ENCODE measurements around the gene PPTC7. TPM values are rescaled to one million over a fixed set of nuclear protein-coding genes. Genes with fewer than 3 reads are reported as not detected.

Gene PPTC7, protein sequence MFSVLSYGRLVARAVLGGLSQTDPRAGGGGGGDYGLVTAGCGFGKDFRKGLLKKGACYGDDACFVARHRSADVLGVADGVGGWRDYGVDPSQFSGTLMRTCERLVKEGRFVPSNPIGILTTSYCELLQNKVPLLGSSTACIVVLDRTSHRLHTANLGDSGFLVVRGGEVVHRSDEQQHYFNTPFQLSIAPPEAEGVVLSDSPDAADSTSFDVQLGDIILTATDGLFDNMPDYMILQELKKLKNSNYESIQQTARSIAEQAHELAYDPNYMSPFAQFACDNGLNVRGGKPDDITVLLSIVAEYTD
- total RNA-seq, result 12.3 TPM

DNA sequence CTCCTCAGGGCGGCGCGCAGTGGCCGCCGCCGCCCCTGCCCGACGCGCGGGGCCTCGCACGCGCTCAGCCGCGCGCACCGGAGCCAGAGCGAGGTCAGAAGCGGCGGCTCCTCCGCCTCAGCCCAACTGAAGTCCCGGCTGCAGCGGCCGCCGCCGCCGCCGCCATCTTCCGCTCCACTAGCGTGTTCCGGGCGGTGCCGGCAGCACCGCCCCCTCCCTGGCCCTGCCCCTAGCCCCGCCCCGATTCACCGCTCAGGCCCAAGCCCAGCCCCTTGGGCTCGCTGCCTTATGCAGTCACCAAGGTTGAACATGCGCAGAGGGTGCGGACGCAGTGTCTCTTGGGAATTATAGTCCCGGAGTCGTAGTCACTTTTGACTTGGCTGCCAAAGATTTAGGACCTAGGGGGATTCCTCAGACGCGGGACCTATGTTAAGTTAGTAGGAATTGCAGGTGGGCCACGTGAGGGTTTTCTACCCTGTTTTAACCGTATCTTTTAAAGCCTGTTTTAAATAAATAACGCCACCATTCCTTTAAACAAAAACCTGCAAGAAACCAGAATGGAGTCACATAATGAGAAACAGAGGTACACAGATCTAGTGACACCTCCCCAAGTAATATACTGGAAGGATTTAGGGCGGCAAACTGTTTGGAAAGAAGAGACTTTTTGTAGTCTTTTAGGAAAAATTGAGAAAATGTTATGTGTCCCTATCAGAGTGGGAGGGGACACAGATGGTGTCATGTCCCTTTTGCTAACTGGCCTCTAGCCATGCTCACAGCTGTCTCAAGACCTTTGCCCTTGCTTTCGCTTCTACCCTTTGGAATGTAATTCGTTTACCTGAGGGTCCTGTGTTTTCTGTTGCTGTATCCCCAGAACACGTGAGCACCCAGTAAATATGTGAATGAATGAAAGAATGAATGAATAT lies at the start of gene PPTC7:
Gene PPTC7, minus strand, starts transcription at position 182 of the 923 bp plus-strand sequence. CDS start 287 bp downstream, outside the sequence.
- Histone ChIP-seq H3K27ac (peak within 1 kb of the TSS; percentile 85 to 96), H3K27me3 (no peaks in the 10 kb centered on the region), H3K4me3 (peak within 1 kb of the TSS; percentile 96 to 99), H3K4me1 (peaks cover 8 to 38% of the 10 kb centered on the region in 2 donors), H3K9me3 (no peaks in the 10 kb centered on the region), H3K36me3 (no peaks in the 10 kb centered on the region)
- DNase-seq (ENCODE audit: low spot score in 2 of 2), result peak; percentile 92 to 98
- TF ChIP-seq, protein P1, sequence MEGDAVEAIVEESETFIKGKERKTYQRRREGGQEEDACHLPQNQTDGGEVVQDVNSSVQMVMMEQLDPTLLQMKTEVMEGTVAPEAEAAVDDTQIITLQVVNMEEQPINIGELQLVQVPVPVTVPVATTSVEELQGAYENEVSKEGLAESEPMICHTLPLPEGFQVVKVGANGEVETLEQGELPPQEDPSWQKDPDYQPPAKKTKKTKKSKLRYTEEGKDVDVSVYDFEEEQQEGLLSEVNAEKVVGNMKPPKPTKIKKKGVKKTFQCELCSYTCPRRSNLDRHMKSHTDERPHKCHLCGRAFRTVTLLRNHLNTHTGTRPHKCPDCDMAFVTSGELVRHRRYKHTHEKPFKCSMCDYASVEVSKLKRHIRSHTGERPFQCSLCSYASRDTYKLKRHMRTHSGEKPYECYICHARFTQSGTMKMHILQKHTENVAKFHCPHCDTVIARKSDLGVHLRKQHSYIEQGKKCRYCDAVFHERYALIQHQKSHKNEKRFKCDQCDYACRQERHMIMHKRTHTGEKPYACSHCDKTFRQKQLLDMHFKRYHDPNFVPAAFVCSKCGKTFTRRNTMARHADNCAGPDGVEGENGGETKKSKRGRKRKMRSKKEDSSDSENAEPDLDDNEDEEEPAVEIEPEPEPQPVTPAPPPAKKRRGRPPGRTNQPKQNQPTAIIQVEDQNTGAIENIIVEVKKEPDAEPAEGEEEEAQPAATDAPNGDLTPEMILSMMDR (IDR thresholded peaks at IDR 0.05), result no peak
- intact Hi-C loops (cut with DNase I), result loop anchor here (1.0 to 10.0 kb wide), 7 partner anchors 19 to 589 kb away; partner anchors contain the start of genes ANKRD13A, ARPC3, FAM216A and GIT2

DNA sequence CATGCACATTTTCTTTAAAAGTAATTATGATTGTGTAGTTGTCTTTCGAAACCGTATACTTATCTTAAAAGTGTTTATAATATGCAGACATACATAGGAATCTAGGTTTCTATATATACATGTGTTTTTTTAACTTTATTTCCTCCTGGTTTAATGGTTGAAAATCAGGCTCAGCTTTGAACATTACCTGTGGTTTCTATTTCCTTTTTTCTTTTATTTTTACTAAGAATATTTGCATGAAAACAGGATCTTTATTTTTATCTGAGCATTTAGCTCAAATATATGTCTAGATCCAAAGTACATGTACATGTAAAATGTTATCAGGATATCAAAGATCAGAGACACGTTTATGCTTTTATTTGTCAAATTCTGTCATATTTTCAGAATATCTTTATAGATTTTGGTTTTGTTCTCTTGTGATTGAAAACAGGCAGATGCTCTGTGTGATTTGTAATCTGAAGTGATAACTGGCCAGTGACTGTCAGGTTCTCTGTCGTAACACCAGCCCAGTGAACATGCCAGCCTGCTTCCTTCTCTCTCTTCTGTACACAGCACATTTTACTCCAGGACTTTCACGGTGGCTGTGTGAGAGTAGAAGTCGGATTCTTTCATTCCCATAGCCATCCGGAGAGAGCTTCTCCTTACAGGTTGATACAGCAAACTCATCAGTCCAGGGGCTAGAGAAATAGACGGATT lies 44.5 kb upstream of the PPTC7 start:
- Histone ChIP-seq H3K9me3 (no peaks in the 10 kb centered on the region), H3K27me3 (no peaks in the 10 kb centered on the region), H3K4me1 (no peaks in the 10 kb centered on the region), H3K36me3 (peaks cover 7 to 27% of the 10 kb centered on the region in 2 donors), H3K4me3 (no peak overlapping the region), H3K27ac (no peak overlapping the region)
- TF ChIP-seq, protein P1 (IDR thresholded peaks at IDR 0.05), result no peak
- intact Hi-C loops (cut with DNase I), result no loop called here
- no peak for DNase-seq (ENCODE audit: low spot score in 2 of 2)

DNA sequence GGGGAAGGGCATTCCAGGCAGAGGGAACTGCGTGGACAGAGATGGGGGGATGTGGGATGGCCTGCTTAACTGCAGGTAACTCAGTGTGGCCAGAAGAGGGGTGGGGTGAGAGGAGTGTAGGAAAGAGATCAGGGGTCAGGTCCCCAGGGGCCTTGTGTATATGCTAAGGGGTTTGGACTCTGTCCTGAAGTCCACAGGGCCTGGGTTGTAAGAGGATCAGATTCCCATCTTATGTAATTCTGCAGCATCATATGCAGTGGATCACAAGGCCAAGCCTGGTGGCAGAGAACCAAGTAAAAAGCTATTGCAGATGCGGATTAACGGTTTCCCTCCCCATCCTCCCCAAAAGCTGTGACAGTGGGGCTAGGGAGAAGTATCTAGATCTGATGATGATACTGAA lies 39.5 kb upstream of the PPTC7 start:
- TF ChIP-seq, protein P1 (IDR thresholded peaks at IDR 0.05), result no peak
- no peak overlapping the region for H3K27ac ChIP-seq
- no peaks in the 10 kb centered on the region for H3K4me1 ChIP-seq
- no peak for DNase-seq (ENCODE audit: low spot score in 2 of 2)
- peaks cover 0 to 3% of the 10 kb centered on the region in 2 donors for H3K36me3 ChIP-seq
- H3K27me3 ChIP-seq, result no peaks in the 10 kb centered on the region
- no peaks in the 10 kb centered on the region for H3K9me3 ChIP-seq
- no peak overlapping the region for H3K4me3 ChIP-seq
- intact Hi-C loops (cut with DNase I), result no loop called here

DNA sequence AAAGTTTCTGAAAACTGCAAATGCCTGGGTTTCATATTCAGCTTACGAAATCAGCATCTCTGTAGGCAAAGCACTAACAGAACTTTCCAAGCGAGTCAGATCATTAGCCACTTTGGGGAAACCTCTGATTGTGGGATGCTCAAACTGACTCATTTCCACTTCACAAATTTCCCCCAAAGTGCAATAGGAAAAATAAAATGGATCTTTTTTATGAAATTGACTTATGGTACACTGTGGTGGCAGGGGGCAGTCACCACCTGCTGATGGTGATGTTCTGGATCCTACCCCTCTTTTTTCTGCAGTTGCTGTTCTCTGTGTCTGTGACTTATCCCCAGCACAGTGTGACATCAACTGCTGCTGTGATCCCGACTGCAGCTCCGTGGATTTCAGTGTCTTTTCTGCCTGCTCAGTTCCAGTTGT lies 36.4 kb upstream of the PPTC7 start:
- Histone ChIP-seq H3K36me3 (no peaks in the 10 kb centered on the region), H3K27ac (no peak overlapping the region), H3K4me3 (no peak overlapping the region), H3K4me1 (peaks cover 0 to under 1% of the 10 kb centered on the region in 2 donors), H3K27me3 (no peaks in the 10 kb centered on the region), H3K9me3 (no peaks in the 10 kb centered on the region)
- DNase-seq (ENCODE audit: low spot score in 2 of 2), result no peak
- TF ChIP-seq, protein P1 (IDR thresholded peaks at IDR 0.05), result no peak
- intact Hi-C loops (cut with DNase I), result loop anchor here (10.0 kb wide), 1 partner anchor 125 kb away; the partner anchor contains the start of gene PPP1CC

DNA sequence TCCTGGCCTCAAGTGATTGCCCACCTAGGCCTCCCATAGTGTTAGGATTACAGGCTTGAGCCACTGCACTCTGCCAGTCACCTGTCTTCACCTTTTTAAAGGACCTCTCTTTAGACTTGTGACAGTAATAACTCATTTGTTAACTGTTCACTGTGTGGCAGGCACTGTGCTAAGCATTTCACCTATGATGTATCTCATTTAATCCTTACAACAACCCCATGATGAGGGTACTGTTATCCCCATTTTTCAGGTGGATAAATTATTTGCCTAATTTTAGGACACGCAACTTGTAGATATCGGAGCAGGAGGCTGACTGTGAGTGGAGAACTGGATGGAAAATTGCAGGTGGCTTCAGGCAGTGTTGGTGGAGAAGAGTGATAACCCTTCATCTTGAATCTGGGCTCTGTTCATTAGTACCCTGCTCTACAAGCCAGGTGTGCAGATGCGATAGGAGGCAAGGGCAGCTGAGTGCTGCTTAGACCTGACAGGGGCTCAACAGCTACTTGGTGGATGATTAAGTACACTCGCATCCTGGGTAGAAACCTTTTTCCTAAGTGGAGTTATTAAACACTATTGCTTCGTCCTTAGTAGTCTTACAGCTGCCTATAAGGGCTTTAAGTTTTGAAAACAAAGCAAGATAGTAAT lies 33.5 kb upstream of the PPTC7 start:
- intact Hi-C loops (cut with DNase I), result loop anchor here (10.0 kb wide), 1 partner anchor 128 kb away; the partner anchor contains the start of gene PPP1CC
- H3K27me3 ChIP-seq, result no peaks in the 10 kb centered on the region
- no peak for DNase-seq (ENCODE audit: low spot score in 2 of 2)
- no peak overlapping the region for H3K4me3 ChIP-seq
- H3K9me3 ChIP-seq, result no peaks in the 10 kb centered on the region
- no peaks in the 10 kb centered on the region for H3K36me3 ChIP-seq
- TF ChIP-seq, protein P1 (IDR thresholded peaks at IDR 0.05), result no peak
- H3K4me1 ChIP-seq, result peaks cover 0 to 4% of the 10 kb centered on the region in 2 donors
- no peak overlapping the region for H3K27ac ChIP-seq

Data from ascending aorta (tissue), 2 donors.